ENCODE results near the gene ARHGEF38.

The ARHGEF38 gene

GRCh38 chr4:105601406-105601805, 49.0 kb downstream of the ARHGEF38 start:
- TF ChIP-seq REST (IDR thresholded peaks at IDR 0.05; ENCODE audit: insufficient read depth in 1 of 2, low read depth in 2 of 2, low read length in 2 of 2), result no peak
- TF ChIP-seq POLR2AphosphoS5 (IDR thresholded peaks at IDR 0.05; ENCODE audit: low read depth, low read length), result no peak
- TF ChIP-seq FOXP2 (optimal IDR thresholded peaks at IDR 0.05; ENCODE audit: borderline replicate concordance, extremely low read depth, extremely low read length, insufficient read depth), result no peak
- TF ChIP-seq TAF1 (IDR thresholded peaks at IDR 0.05; ENCODE audit: borderline replicate concordance, insufficient read depth, low read length), result no peak
- no peak for TF ChIP-seq SIN3A (IDR thresholded peaks at IDR 0.05; ENCODE audit: borderline replicate concordance, insufficient read depth, low read length)

- TF ChIP-seq REST (IDR thresholded peaks at IDR 0.05; ENCODE audit: insufficient read depth in 1 of 2, low read depth in 2 of 2, low read length in 2 of 2), result no peak
- TF ChIP-seq FOXP2 (optimal IDR thresholded peaks at IDR 0.05; ENCODE audit: borderline replicate concordance, extremely low read depth, extremely low read length, insufficient read depth), result no peak
- no peak for TF ChIP-seq TAF1 (IDR thresholded peaks at IDR 0.05; ENCODE audit: borderline replicate concordance, insufficient read depth, low read length)
- no peak for TF ChIP-seq POLR2AphosphoS5 (IDR thresholded peaks at IDR 0.05; ENCODE audit: low read depth, low read length)
- TF ChIP-seq SIN3A (IDR thresholded peaks at IDR 0.05; ENCODE audit: borderline replicate concordance, insufficient read depth, low read length), result no peak
Measured at GRCh38 chr4:105603158-105603557, 50.7 kb downstream of the ARHGEF38 start.

DNA sequence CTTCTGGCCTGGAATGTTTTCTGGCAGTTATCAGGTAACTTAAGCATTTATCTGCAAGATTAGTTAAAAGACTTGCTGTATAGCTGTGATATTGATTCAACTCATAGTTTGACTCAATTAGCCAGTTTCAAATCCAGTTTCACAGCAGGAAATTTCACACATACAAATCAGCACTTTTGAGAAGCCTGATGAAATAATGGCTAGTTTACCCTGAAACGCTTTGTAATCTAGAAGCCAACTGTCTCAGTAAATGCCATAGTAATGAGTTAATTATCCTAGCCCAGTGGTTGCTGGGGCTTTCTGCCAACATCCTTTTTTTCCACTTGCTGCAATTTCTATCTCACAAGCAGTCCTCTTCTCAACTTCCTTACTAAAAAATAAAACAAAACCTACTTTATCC, 53.1 kb downstream of the ARHGEF38 start:
- TF ChIP-seq REST (IDR thresholded peaks at IDR 0.05; ENCODE audit: insufficient read depth in 1 of 2, low read depth in 2 of 2, low read length in 2 of 2) (no peak), SIN3A (IDR thresholded peaks at IDR 0.05; ENCODE audit: borderline replicate concordance, insufficient read depth, low read length) (no peak), FOXP2 (optimal IDR thresholded peaks at IDR 0.05; ENCODE audit: borderline replicate concordance, extremely low read depth, extremely low read length, insufficient read depth) (no peak)

DNA sequence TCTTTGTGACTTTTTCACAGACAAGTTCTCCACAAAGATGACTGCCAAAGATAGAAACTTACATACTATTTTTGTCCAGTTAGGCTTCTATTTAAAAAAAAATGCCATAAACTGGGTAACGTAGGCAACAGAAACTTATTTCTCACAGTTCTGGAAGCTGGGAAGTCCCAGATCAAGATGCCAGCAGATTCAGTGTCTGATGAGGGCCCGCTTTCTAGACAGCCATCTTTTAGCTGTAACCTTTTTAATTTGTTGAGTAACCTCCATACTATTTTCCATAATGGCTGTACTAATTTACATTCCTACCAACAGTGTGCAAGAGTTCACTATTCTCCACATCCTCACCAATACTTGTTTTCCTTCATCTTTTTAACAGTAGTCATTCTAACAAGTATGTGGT, 55.5 kb downstream of the ARHGEF38 start:
- TF ChIP-seq TAF1 (IDR thresholded peaks at IDR 0.05; ENCODE audit: borderline replicate concordance, insufficient read depth, low read length), result no peak

DNA sequence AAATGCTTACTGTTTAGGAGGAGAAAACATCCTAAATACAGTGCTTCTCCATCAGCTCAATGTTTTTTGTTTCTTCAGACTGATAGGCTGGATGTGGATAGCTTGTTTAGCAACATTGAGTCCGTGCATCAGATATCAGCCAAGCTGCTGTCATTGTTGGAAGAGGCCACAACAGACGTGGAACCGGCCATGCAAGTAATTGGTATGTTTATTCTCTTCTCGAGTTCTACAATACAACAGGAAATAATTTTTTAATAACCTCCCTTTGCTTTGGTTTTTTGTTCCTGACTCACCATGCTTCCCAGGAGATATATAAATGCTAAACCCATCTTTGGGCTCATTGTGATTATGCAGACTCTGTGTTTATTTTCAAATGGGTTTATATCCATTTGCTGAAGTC, 60.9 kb downstream of the ARHGEF38 start:
- TF ChIP-seq SIN3A (IDR thresholded peaks at IDR 0.05; ENCODE audit: borderline replicate concordance, insufficient read depth, low read length), result peak; percentile 89; the same call in 1 of the 2 replicates
- TF ChIP-seq TAF1 (IDR thresholded peaks at IDR 0.05; ENCODE audit: borderline replicate concordance, insufficient read depth, low read length), result no peak
- TF ChIP-seq FOXP2 (optimal IDR thresholded peaks at IDR 0.05; ENCODE audit: borderline replicate concordance, extremely low read depth, extremely low read length, insufficient read depth), result peak; percentile 62
- no peak for TF ChIP-seq POLR2AphosphoS5 (IDR thresholded peaks at IDR 0.05; ENCODE audit: low read depth, low read length)
- TF ChIP-seq REST (IDR thresholded peaks at IDR 0.05; ENCODE audit: insufficient read depth in 1 of 2, low read depth in 2 of 2, low read length in 2 of 2), result peak in 1 of 2 experiments; percentile 54; a peak in 1 of 4 replicates
